ENCODE data around the gene MYO3B.

GRCh38 chr2:170144761-170145160 lies 33.2 kb upstream of the MYO3B start:
- TF ChIP-seq, protein P1, sequence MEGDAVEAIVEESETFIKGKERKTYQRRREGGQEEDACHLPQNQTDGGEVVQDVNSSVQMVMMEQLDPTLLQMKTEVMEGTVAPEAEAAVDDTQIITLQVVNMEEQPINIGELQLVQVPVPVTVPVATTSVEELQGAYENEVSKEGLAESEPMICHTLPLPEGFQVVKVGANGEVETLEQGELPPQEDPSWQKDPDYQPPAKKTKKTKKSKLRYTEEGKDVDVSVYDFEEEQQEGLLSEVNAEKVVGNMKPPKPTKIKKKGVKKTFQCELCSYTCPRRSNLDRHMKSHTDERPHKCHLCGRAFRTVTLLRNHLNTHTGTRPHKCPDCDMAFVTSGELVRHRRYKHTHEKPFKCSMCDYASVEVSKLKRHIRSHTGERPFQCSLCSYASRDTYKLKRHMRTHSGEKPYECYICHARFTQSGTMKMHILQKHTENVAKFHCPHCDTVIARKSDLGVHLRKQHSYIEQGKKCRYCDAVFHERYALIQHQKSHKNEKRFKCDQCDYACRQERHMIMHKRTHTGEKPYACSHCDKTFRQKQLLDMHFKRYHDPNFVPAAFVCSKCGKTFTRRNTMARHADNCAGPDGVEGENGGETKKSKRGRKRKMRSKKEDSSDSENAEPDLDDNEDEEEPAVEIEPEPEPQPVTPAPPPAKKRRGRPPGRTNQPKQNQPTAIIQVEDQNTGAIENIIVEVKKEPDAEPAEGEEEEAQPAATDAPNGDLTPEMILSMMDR (IDR thresholded peaks at IDR 0.05), result no peak
- TF ChIP-seq POLR2A (IDR thresholded peaks at IDR 0.05), result no peak
